UCSD-AML1 (cell line): ENCODE measurements around the gene F8.
A peak's percentile ranks its signal among the peaks of the same experiment; 100 is the strongest.
"Not testable (repeated sequence)": the region's sequence is repeated elsewhere in the genome, so short reads cannot be mapped to it uniquely, and the experiment has no call there.

Source experiments
- DNase-seq: peaks from one replicate; lab custom pipeline; 2025; ENCODE audit not compliant: unreplicated experiment; lab: John Stamatoyannopoulos, UW

The F8 gene

GRCh38 chrX:154818916-154819770 lies 203.4 kb downstream of the F8 start:
- DNase-seq: no peak

- not testable (repeated sequence) for DNase-seq
These were observed 205.4 kb downstream of the F8 start for GRCh38 chrX:154817048-154817618.

GRCh38 chrX:154816326-154816898 lies 206.1 kb downstream of the F8 start:
- DNase-seq: not testable (repeated sequence)

GRCh38 chrX:154815274-154815818 lies 207.2 kb downstream of the F8 start:
- DNase-seq: no peak

GRCh38 chrX:154813801-154814200 lies 208.7 kb downstream of the F8 start:
- DNase-seq: no peak

GRCh38 chrX:154812341-154813101 lies 210.0 kb downstream of the F8 start:
- DNase-seq: no peak

- no peak for DNase-seq
These were observed 212.4 kb downstream of the F8 start for GRCh38 chrX:154809939-154810665.

- DNase-seq: no peak
These were observed 215.6 kb downstream of the F8 start for GRCh38 chrX:154806837-154807501.

- DNase-seq: no peak
These were observed 216.8 kb downstream of the F8 start for GRCh38 chrX:154805696-154806091.

GRCh38 chrX:154804957-154805695 lies 217.4 kb downstream of the F8 start, which contains the start of gene MPP1:
Gene MPP1, minus strand, starts transcription at chrX:154805485. Its CDS starts 112 bp downstream, at chrX:154805373.
- DNase-seq: peak; percentile 84

- no peak for DNase-seq
These were observed 218.1 kb downstream of the F8 start for GRCh38 chrX:154804261-154804956.

GRCh38 chrX:154802947-154803346 lies 219.6 kb downstream of the F8 start:
- no peak for DNase-seq

- no peak for DNase-seq
These were observed 221.9 kb downstream of the F8 start for GRCh38 chrX:154800478-154801210.

- DNase-seq: no peak
These were observed 222.8 kb downstream of the F8 start for GRCh38 chrX:154799556-154800348.

- DNase-seq: no peak
These were observed 225.5 kb downstream of the F8 start for GRCh38 chrX:154797006-154797405.

- DNase-seq: no peak
These were observed 227.5 kb downstream of the F8 start for GRCh38 chrX:154795016-154795415.
